Fibroblast of lung (primary cell): ENCODE measurements around the gene ARHGAP5. TPM values are rescaled to one million over a fixed set of nuclear protein-coding genes. Genes with fewer than 3 reads are reported as not detected.
A peak's percentile ranks its signal among the peaks of the same experiment; 100 is the strongest.

Source experiments
- DNase-seq, 2 donors: peaks; one replicate each; pipeline versions ENCODE4 v3.0.0 to v3.0.0-alpha.2; 2010; ENCODE audit warnings: low read depth in 2 of 2
- H2AFZ ChIP-seq: 2 replicates; pipeline ENCODE4 v1.5.1; 2012; ENCODE audit warnings: low read length, control low read depth, inconsistent platforms
- H3K27ac ChIP-seq: 2 replicates; pipeline ENCODE4 v1.5.1; 2011; ENCODE audit warnings: low read length, control low read depth; ENCODE audit not compliant: insufficient read depth
- H3K27me3 ChIP-seq: 2 replicates; pipeline ENCODE4 v1.5.1; 2011; ENCODE audit warnings: mild to moderate bottlenecking, low read length; ENCODE audit not compliant: control insufficient read depth, insufficient read depth
- H3K36me3 ChIP-seq: 2 replicates; pipeline ENCODE4 v1.5.1; 2011; ENCODE audit warnings: low read length; ENCODE audit not compliant: control insufficient read depth, insufficient read depth
- H3K4me1 ChIP-seq: 2 replicates; pipeline ENCODE4 v1.5.1; 2011; ENCODE audit warnings: low read length; ENCODE audit not compliant: control insufficient read depth, insufficient read depth; ENCODE audit errors: extremely low read depth
- H3K4me2 ChIP-seq: 2 replicates; pipeline ENCODE4 v1.5.1; 2011; ENCODE audit warnings: low read length, control low read depth; ENCODE audit not compliant: insufficient read depth; ENCODE audit errors: extremely low read depth
- H3K4me3 ChIP-seq, 4 experiments: fragments of 200-600 bp in 1 of 4; sonication (generic) in 1 of 4; replicated peaks in 1 of 4; 2 replicates each; pipeline ENCODE4 v1.5.1; 2011 to 2016; ENCODE audit warnings: low read length in 4 of 4, low read depth in 3 of 4, mild to moderate bottlenecking in 3 of 4, control low read depth in 2 of 4, inconsistent platforms in 1 of 4, mixed read lengths in 1 of 4; ENCODE audit not compliant: insufficient read depth in 1 of 4; ENCODE audit errors: control extremely low read depth in 1 of 4
- H3K79me2 ChIP-seq: 2 replicates; pipeline ENCODE4 v1.5.1; 2012; ENCODE audit warnings: mild to moderate bottlenecking, low read length, inconsistent platforms; ENCODE audit not compliant: control insufficient read depth, insufficient read depth
- H3K9ac ChIP-seq: 2 replicates; pipeline ENCODE4 v1.5.1; 2011; ENCODE audit warnings: mild to moderate bottlenecking, low read length, control low read depth; ENCODE audit not compliant: insufficient read depth
- H3K9me3 ChIP-seq: 2 replicates; pipeline ENCODE4 v1.5.1; 2012; ENCODE audit warnings: low read depth, low read length; ENCODE audit not compliant: control insufficient read depth, insufficient read depth
- H4K20me1 ChIP-seq: 2 replicates; pipeline ENCODE4 v1.5.1; 2011; ENCODE audit warnings: low read length; ENCODE audit not compliant: control insufficient read depth, insufficient read depth; ENCODE audit errors: extremely low read depth
- EZH2 ChIP-seq: IDR thresholded peaks from 2 replicates; pipeline ENCODE4 v1.5.1; 2012; ENCODE audit warnings: low read length, control low read depth, mild to moderate bottlenecking; ENCODE audit errors: missing control alignments
- polyA plus RNA-seq, 2 donors: library from polyadenylated mRNA; depleted of rRNA in 1 of 2; stranded (reverse) in 1 of 2; unstranded in 1 of 2; fragments of >200 nt; gene quantifications; 2 replicates each; pipeline ENCODE4 v1.2.1, GENCODE V29; 2011 to 2012; ENCODE audit warnings: missing spikeins in 1 of 2
- total RNA-seq: library from RNA; depleted of rRNA; stranded (reverse); fragments of >200 nt; gene quantifications from 2 replicates; pipeline ENCODE4 v1.2.1, GENCODE V29; 2014
- TF ChIP-seq, protein P1 (sequence below), 2 donors: IDR thresholded peaks in 1 of 2; conservative IDR thresholded peaks in 1 of 2; 1 replicate in 1 of 2; 2 replicates in 1 of 2; pipeline ENCODE4 v1.5.1; 2011 to 2012; ENCODE audit warnings: low read length in 2 of 2, control low read depth in 1 of 2, inconsistent platforms in 1 of 2, low read depth in 1 of 2, mild to moderate bottlenecking in 1 of 2

Gene ARHGAP5
- total and polyA plus RNA-seq, 2 donors (not counting 1 experiment from before 2014, with no cell fraction given) = 37.0 to 68.4 TPM

DNA sequence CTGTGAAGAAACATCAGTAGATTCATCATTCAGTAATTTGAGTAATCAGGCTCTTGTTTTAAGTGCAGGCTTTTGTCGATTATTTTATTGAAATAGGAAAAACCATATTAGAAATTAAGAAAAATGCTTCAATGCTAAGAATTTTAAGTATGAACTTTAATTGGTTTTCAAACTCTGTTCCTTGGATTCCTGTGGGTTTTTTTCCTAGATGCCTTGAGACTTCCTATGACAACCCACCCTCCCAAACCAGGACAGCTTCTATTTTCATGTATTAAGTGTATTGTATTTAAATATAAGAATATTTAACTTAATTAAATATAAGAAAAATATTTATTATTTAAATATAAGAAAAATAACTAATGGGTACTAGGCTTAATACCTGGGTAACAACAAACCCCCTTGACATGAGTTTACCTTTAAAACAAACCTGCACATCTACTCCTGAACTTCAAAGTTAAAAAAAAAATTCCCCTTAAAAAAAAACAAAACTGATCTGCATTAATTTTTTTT is 3.0 kb downstream of the ARHGAP5 start:
- Histone ChIP-seq H3K27me3 (no peaks in the 10 kb centered on the region), H2AFZ (no peak overlapping the region), H3K27ac (no peak overlapping the region), H3K79me2 (peaks cover 66% of the 10 kb centered on the region), H3K36me3 (no peaks in the 10 kb centered on the region), H3K9me3 (no peaks in the 10 kb centered on the region), H4K20me1 (peaks cover 4% of the 10 kb centered on the region), H3K9ac (no peak overlapping the region), H3K4me2 (peak overlapping the region; percentile 93), H3K4me1 (peaks cover 2% of the 10 kb centered on the region), H3K4me3 (no peak overlapping the region)
- no peak for TF ChIP-seq EZH2
- TF ChIP-seq, protein P1, sequence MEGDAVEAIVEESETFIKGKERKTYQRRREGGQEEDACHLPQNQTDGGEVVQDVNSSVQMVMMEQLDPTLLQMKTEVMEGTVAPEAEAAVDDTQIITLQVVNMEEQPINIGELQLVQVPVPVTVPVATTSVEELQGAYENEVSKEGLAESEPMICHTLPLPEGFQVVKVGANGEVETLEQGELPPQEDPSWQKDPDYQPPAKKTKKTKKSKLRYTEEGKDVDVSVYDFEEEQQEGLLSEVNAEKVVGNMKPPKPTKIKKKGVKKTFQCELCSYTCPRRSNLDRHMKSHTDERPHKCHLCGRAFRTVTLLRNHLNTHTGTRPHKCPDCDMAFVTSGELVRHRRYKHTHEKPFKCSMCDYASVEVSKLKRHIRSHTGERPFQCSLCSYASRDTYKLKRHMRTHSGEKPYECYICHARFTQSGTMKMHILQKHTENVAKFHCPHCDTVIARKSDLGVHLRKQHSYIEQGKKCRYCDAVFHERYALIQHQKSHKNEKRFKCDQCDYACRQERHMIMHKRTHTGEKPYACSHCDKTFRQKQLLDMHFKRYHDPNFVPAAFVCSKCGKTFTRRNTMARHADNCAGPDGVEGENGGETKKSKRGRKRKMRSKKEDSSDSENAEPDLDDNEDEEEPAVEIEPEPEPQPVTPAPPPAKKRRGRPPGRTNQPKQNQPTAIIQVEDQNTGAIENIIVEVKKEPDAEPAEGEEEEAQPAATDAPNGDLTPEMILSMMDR (conservative IDR thresholded peaks at IDR 0.05 in 1 of 2, IDR thresholded peaks at IDR 0.05 in 1 of 2; ENCODE audit: low read depth in 1 of 2, low read length in 2 of 2) = no peak
- DNase-seq = peak in 1 of 2 donors; percentile 38

GRCh38 chr14:32081901-32082300 is 4.8 kb downstream of the ARHGAP5 start:
- H3K27me3 ChIP-seq = no peaks in the 10 kb centered on the region
- peaks cover 4% of the 10 kb centered on the region for H4K20me1 ChIP-seq
- H3K9me3 ChIP-seq = no peaks in the 10 kb centered on the region
- no peak overlapping the region for H3K9ac ChIP-seq
- no peak overlapping the region for H2AFZ ChIP-seq
- H3K27ac ChIP-seq = no peak overlapping the region
- TF ChIP-seq EZH2 = no peak
- TF ChIP-seq, protein P1 (conservative IDR thresholded peaks at IDR 0.05 in 1 of 2, IDR thresholded peaks at IDR 0.05 in 1 of 2; ENCODE audit: low read depth in 1 of 2, low read length in 2 of 2) = no peak
- DNase-seq = no peak
- H3K4me1 ChIP-seq = peaks cover 2% of the 10 kb centered on the region
- no peak overlapping the region for H3K4me2 ChIP-seq
- no peaks in the 10 kb centered on the region for H3K36me3 ChIP-seq
- peaks cover 76% of the 10 kb centered on the region for H3K79me2 ChIP-seq
- no peak overlapping the region for H3K4me3 ChIP-seq

- Histone ChIP-seq H3K27me3 (no peaks in the 10 kb centered on the region), H3K9me3 (no peaks in the 10 kb centered on the region), H3K27ac (no peak overlapping the region), H4K20me1 (peaks cover 4% of the 10 kb centered on the region), H3K4me3 (no peak overlapping the region), H3K4me1 (peaks cover 2% of the 10 kb centered on the region), H3K36me3 (no peaks in the 10 kb centered on the region), H3K4me2 (no peak overlapping the region), H3K79me2 (peaks cover 76% of the 10 kb centered on the region), H2AFZ (no peak overlapping the region), H3K9ac (no peak overlapping the region)
- no peak for DNase-seq
- TF ChIP-seq EZH2 = no peak
- TF ChIP-seq, protein P1 (conservative IDR thresholded peaks at IDR 0.05 in 1 of 2, IDR thresholded peaks at IDR 0.05 in 1 of 2; ENCODE audit: low read depth in 1 of 2, low read length in 2 of 2) = no peak
Observed at GRCh38 chr14:32083315-32083624, 6.2 kb downstream of the ARHGAP5 start.
